ENCODE measurements around the gene PRSS35.
"Not testable (repeated sequence)": the region's sequence is repeated elsewhere in the genome, so short reads cannot be mapped to it uniquely, and the experiment has no call there.

PRSS35 gene

DNA sequence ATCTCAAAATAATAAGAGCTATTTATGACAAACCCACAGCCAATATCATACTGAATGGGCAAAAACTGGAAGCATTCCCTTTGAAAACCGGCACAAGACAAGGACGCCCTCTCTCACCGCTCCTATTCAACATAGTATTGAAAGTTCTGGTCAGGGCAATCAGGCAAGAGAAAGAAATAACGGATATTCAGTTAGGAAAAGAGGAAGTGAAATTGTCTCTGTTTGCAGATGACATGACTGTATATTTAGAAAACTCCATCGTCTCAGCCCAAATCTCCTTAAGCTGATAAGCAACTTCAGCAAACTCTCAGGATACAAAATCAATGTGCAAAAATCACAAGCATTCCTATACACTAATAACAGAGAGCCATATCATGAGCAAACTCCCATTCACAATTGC is 38.1 kb downstream of the PRSS35 start:
- not testable (repeated sequence) for DNase-seq

DNA sequence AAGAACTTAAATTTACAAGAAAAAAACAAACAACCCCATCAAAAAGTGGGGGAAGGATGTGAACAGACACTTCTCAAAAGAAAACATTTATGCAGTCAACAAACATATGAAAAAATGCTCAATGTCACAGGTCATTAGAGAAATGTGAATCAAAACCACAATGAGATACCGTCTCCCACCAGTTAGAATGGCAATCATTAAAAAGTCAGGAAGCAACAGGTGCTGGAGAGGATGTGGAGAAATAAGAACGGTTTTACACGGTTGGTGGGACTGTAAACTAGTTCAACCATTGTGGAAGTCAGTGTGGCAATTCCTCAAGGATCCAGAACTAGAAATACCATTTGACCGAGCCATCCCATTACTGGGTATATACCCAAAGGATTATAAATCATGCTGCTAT is 39.4 kb downstream of the PRSS35 start:
- not testable (repeated sequence) for H3K27ac ChIP-seq (ENCODE audit: low read depth, low read length); H3K36me3 ChIP-seq (ENCODE audit: control insufficient read depth, insufficient read depth, low read length); H4K8ac ChIP-seq (ENCODE audit: low read depth, low read length); H2BK15ac ChIP-seq (replicated peaks; ENCODE audit: low read depth); H2BK120ac ChIP-seq (ENCODE audit: low read depth, low read length); H3K4ac ChIP-seq (ENCODE audit: low read depth, low read length); DNase-seq; H3K4me2 ChIP-seq (ENCODE audit: low read length); H2BK5ac ChIP-seq (ENCODE audit: low read length); H3K23ac ChIP-seq (ENCODE audit: low read length); H3K27me3 ChIP-seq (ENCODE audit: insufficient read depth, low read length, poor library complexity); H3K9ac ChIP-seq (ENCODE audit: low read length); H3K4me1 ChIP-seq (ENCODE audit: control insufficient read depth, low read depth, low read length); H4K5ac ChIP-seq (ENCODE audit: low read length); H3K79me1 ChIP-seq (ENCODE audit: low read length); H3K4me3 ChIP-seq (ENCODE audit: low read length); H2AK5ac ChIP-seq (ENCODE audit: low read length); H3K18ac ChIP-seq (ENCODE audit: low read length); H3K56ac ChIP-seq (ENCODE audit: low read length); H3K79me2 ChIP-seq (ENCODE audit: control insufficient read depth, insufficient read depth, low read length)
- no CpG with 5 or more reads among the region's 4 CpGs for WGBS (ENCODE audit: extremely low coverage, insufficient coverage, low lambda C conversion rate)

More for the DNA sequence above, 38.1 kb downstream of the PRSS35 start:
- H3K79me1 ChIP-seq (ENCODE audit: low read length); H3K4me3 ChIP-seq (ENCODE audit: low read length); H3K18ac ChIP-seq (ENCODE audit: low read length); H3K4ac ChIP-seq (ENCODE audit: low read depth, low read length); H3K27me3 ChIP-seq (ENCODE audit: insufficient read depth, low read length, poor library complexity); H3K36me3 ChIP-seq (ENCODE audit: control insufficient read depth, insufficient read depth, low read length); H3K23ac ChIP-seq (ENCODE audit: low read length); H3K27ac ChIP-seq (ENCODE audit: low read depth, low read length); H2AK5ac ChIP-seq (ENCODE audit: low read length); H2BK120ac ChIP-seq (ENCODE audit: low read depth, low read length); H4K8ac ChIP-seq (ENCODE audit: low read depth, low read length); H3K56ac ChIP-seq (ENCODE audit: low read length); H4K5ac ChIP-seq (ENCODE audit: low read length); H3K4me2 ChIP-seq (ENCODE audit: low read length); H3K9ac ChIP-seq (ENCODE audit: low read length); H3K79me2 ChIP-seq (ENCODE audit: control insufficient read depth, insufficient read depth, low read length); H2BK15ac ChIP-seq (replicated peaks; ENCODE audit: low read depth); H2BK5ac ChIP-seq (ENCODE audit: low read length); H3K4me1 ChIP-seq (ENCODE audit: control insufficient read depth, low read depth, low read length): not testable (repeated sequence)
- WGBS (ENCODE audit: extremely low coverage, insufficient coverage, low lambda C conversion rate) = no CpG with 5 or more reads among the region's 5 CpGs

DNA sequence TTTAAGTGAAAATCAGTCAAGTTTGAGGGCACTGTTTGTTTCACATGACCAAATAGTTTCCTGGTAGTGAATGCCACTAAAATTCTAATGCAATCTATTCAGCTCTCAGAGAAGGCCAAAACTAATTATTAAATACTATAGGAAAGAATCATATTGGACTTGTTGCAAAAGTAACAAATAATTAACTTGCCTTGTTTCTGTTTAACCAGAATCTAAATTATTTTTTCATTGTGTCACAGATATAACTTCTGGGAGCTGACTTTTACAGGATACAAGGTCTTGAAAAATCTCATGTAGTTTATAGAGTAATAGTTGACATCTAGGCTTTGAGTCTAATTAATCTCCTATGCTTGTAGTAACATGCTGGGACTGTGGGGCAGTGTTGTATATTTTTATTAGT is 44.5 kb downstream of the PRSS35 start:
- Histone ChIP-seq H3K79me1 (ENCODE audit: low read length) (no peaks in the 10 kb centered on the region), H2AK5ac (ENCODE audit: low read length) (no peak overlapping the region), H3K18ac (ENCODE audit: low read length) (no peak overlapping the region), H3K9ac (ENCODE audit: low read length) (no peak overlapping the region), H3K27ac (ENCODE audit: low read depth, low read length) (no peak overlapping the region), H3K4ac (ENCODE audit: low read depth, low read length) (no peak overlapping the region), H2BK5ac (ENCODE audit: low read length) (no peak overlapping the region), H3K56ac (ENCODE audit: low read length) (no peak overlapping the region), H2BK120ac (ENCODE audit: low read depth, low read length) (no peak overlapping the region), H3K27me3 (ENCODE audit: insufficient read depth, low read length, poor library complexity) (no peaks in the 10 kb centered on the region), H3K23ac (ENCODE audit: low read length) (no peak overlapping the region), H3K79me2 (ENCODE audit: control insufficient read depth, insufficient read depth, low read length) (no peaks in the 10 kb centered on the region), H4K8ac (ENCODE audit: low read depth, low read length) (no peak overlapping the region), H3K4me3 (ENCODE audit: low read length) (no peak overlapping the region), H2BK15ac (replicated peaks; ENCODE audit: low read depth) (no peak overlapping the region), H3K4me2 (ENCODE audit: low read length) (no peak overlapping the region), H3K36me3 (ENCODE audit: control insufficient read depth, insufficient read depth, low read length) (no peaks in the 10 kb centered on the region), H3K4me1 (ENCODE audit: control insufficient read depth, low read depth, low read length) (no peaks in the 10 kb centered on the region), H4K5ac (ENCODE audit: low read length) (no peak overlapping the region)
- no peak for DNase-seq

DNA sequence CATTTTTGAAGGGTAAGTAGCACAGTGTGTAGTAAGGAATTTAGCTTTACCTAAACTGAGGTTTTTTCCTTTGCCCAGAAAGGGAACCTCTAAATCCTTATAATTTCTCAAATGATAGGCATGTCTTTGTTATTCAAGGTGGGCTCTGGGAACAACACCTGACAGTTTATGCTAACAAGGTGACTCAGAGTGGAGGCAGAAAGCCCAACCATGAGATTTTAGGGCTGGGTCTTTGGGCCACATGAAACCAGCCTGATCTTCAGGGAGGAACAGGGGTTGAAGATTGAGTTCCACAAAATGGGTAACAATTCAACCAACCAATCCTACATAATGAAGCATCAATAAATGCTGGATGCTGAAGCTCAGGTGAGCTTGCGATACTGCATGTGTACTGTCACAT is 46.6 kb downstream of the PRSS35 start:
- H2BK120ac ChIP-seq (ENCODE audit: low read depth, low read length) = no peak overlapping the region
- WGBS (ENCODE audit: extremely low coverage, insufficient coverage, low lambda C conversion rate) = no CpG with 5 or more reads among the region's 1 CpG
- no peak overlapping the region for H4K5ac ChIP-seq (ENCODE audit: low read length)

DNA sequence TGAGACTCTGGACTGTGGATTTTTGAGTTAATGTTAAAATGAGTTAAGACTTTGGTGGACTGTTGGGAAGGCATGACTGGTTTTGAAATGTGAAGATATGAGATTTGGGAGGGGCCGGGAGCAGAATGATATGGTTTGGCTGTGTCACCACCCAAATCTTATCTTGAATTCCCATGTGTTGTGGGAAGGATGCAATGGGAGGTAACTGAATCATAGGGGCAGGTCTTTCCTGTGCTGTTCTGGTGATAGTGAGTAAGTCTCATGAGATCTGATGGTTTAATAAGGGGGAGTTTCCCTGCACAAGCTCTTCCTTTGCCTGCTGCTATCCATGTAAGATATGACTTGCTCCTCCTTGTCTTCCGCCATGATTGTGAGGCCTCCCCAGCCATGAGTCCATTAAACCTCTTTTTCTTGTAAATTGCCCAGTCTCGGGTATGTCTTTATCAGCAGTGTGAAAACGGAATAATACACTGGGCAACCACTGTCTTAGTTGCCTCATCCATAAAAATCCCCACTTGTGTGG is 59.4 kb downstream of the PRSS35 start:
- not testable (repeated sequence) for H4K5ac ChIP-seq (ENCODE audit: low read length); H3K4me2 ChIP-seq (ENCODE audit: low read length); H3K18ac ChIP-seq (ENCODE audit: low read length)

More for the DNA sequence above, 46.6 kb downstream of the PRSS35 start:
- H3K23ac ChIP-seq (ENCODE audit: low read length) = no peak overlapping the region
- no peak overlapping the region for H3K27ac ChIP-seq (ENCODE audit: low read depth, low read length)
- H3K4me2 ChIP-seq (ENCODE audit: low read length) = no peak overlapping the region
- H3K27me3 ChIP-seq (ENCODE audit: insufficient read depth, low read length, poor library complexity) = no peaks in the 10 kb centered on the region
- H3K18ac ChIP-seq (ENCODE audit: low read length) = no peak overlapping the region
- H4K8ac ChIP-seq (ENCODE audit: low read depth, low read length) = no peak overlapping the region
- H3K56ac ChIP-seq (ENCODE audit: low read length) = no peak overlapping the region
- no peaks in the 10 kb centered on the region for H3K79me1 ChIP-seq (ENCODE audit: low read length)
- H3K4me3 ChIP-seq (ENCODE audit: low read length) = no peak overlapping the region
- no peak overlapping the region for H3K4ac ChIP-seq (ENCODE audit: low read depth, low read length)
- DNase-seq = peak; percentile 64
- H3K4me1 ChIP-seq (ENCODE audit: control insufficient read depth, low read depth, low read length) = no peaks in the 10 kb centered on the region
- H3K79me2 ChIP-seq (ENCODE audit: control insufficient read depth, insufficient read depth, low read length) = no peaks in the 10 kb centered on the region
- no peak overlapping the region for H2AK5ac ChIP-seq (ENCODE audit: low read length)
- H2BK15ac ChIP-seq (replicated peaks; ENCODE audit: low read depth) = no peak overlapping the region
- H2BK5ac ChIP-seq (ENCODE audit: low read length) = no peak overlapping the region
- H3K36me3 ChIP-seq (ENCODE audit: control insufficient read depth, insufficient read depth, low read length) = no peaks in the 10 kb centered on the region
- H3K9ac ChIP-seq (ENCODE audit: low read length) = no peak overlapping the region

DNA sequence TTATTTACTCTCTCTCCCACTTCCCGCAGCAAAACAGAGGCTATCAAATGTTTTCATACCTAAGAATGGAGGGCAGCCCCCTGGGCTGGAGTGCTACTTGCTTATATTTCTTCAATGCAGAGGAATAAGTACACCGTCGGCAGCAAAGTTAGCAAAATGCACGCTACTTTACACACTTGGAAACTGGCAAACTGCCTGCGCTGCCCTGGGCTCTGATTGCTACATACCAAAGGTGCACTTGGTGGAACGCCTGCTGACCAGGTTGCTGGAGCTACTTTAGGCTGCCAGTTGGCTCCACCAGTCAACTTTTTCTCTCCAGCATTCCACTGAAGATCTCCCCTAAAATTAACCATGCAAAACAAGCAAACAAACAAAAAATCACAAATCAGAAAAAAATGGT is 62.4 kb downstream of the PRSS35 start:
- Histone ChIP-seq H2BK15ac (replicated peaks; ENCODE audit: low read depth) (no peak overlapping the region), H3K27me3 (ENCODE audit: insufficient read depth, low read length, poor library complexity) (no peaks in the 10 kb centered on the region), H3K4me3 (ENCODE audit: low read length) (no peak overlapping the region), H2BK5ac (ENCODE audit: low read length) (no peak overlapping the region), H3K4ac (ENCODE audit: low read depth, low read length) (no peak overlapping the region), H4K8ac (ENCODE audit: low read depth, low read length) (no peak overlapping the region), H3K4me1 (ENCODE audit: control insufficient read depth, low read depth, low read length) (no peaks in the 10 kb centered on the region), H3K27ac (ENCODE audit: low read depth, low read length) (no peak overlapping the region), H3K4me2 (ENCODE audit: low read length) (no peak overlapping the region), H2AK5ac (ENCODE audit: low read length) (no peak overlapping the region), H3K18ac (ENCODE audit: low read length) (no peak overlapping the region), H3K9ac (ENCODE audit: low read length) (no peak overlapping the region), H3K56ac (ENCODE audit: low read length) (no peak overlapping the region), H2BK120ac (ENCODE audit: low read depth, low read length) (no peak overlapping the region), H3K79me1 (ENCODE audit: low read length) (no peaks in the 10 kb centered on the region), H3K79me2 (ENCODE audit: control insufficient read depth, insufficient read depth, low read length) (no peaks in the 10 kb centered on the region), H3K36me3 (ENCODE audit: control insufficient read depth, insufficient read depth, low read length) (no peaks in the 10 kb centered on the region), H4K5ac (ENCODE audit: low read length) (no peak overlapping the region), H3K23ac (ENCODE audit: low read length) (no peak overlapping the region)
- WGBS (ENCODE audit: extremely low coverage, insufficient coverage, low lambda C conversion rate) = no CpG with 5 or more reads among the region's 6 CpGs
- no peak for DNase-seq

More for the DNA sequence above, 59.4 kb downstream of the PRSS35 start:
- not testable (repeated sequence) for DNase-seq; H3K27ac ChIP-seq (ENCODE audit: low read depth, low read length); H3K4ac ChIP-seq (ENCODE audit: low read depth, low read length); H2BK120ac ChIP-seq (ENCODE audit: low read depth, low read length); H2BK5ac ChIP-seq (ENCODE audit: low read length); H4K8ac ChIP-seq (ENCODE audit: low read depth, low read length); H3K79me2 ChIP-seq (ENCODE audit: control insufficient read depth, insufficient read depth, low read length); H3K36me3 ChIP-seq (ENCODE audit: control insufficient read depth, insufficient read depth, low read length); H3K4me1 ChIP-seq (ENCODE audit: control insufficient read depth, low read depth, low read length); H2AK5ac ChIP-seq (ENCODE audit: low read length); H3K27me3 ChIP-seq (ENCODE audit: insufficient read depth, low read length, poor library complexity); H3K9ac ChIP-seq (ENCODE audit: low read length); H2BK15ac ChIP-seq (replicated peaks; ENCODE audit: low read depth); H3K56ac ChIP-seq (ENCODE audit: low read length); H3K79me1 ChIP-seq (ENCODE audit: low read length); H3K23ac ChIP-seq (ENCODE audit: low read length); H3K4me3 ChIP-seq (ENCODE audit: low read length)
- WGBS (ENCODE audit: extremely low coverage, insufficient coverage, low lambda C conversion rate) = no CpG with 5 or more reads among the region's 4 CpGs
